Endothelial cell of umbilical vein (primary cell): ENCODE measurements around the gene XXYLT1. TPM values are rescaled to one million over a fixed set of nuclear protein-coding genes. Genes with fewer than 3 reads are reported as not detected.

Experiments
- BruUV-seq: library from RNA; stranded (reverse); fragments of 400-500 nt; replicated peaks from 2 replicates; lab custom pipeline; 2021; lab: Mats Ljungman, UMichigan
- CTCF ChIA-PET: fragments of 300-600, 350-600 bp; sonication (Branson Sonifier 250); formaldehyde crosslinking; loops from one replicate; lab custom pipeline; 2021; ENCODE audit warnings: antibody characterized with exemption, inconsistent platforms; lab: Charles Lee
- POLR2A ChIA-PET: fragments of 300-600, 350-600 bp; sonication (Branson Sonifier 250); formaldehyde crosslinking; loops from one replicate; lab custom pipeline; 2021; ENCODE audit warnings: antibody characterized with exemption, inconsistent platforms; lab: Charles Lee
- DNase-seq: peaks from one replicate; pipeline ENCODE4 v3.0.0-alpha.2; 2011; ENCODE audit warnings: low read depth, low spot score
- FAIRE-seq: peaks from 2 replicates; lab custom pipeline; 2011; peaks lifted over from hg19 to GRCh38; lab: Jason Lieb, UNC
- H2AFZ ChIP-seq: 2 replicates; pipeline ENCODE4 v1.6.0; 2012; ENCODE audit warnings: low read depth, low read length, control low read depth, inconsistent platforms
- H3K27ac ChIP-seq: 2 replicates; pipeline ENCODE4 v1.5.1; 2011; ENCODE audit warnings: low read depth, mild to moderate bottlenecking, control low read depth, low read length, moderate library complexity; ENCODE audit not compliant: insufficient read depth
- H3K27me3 ChIP-seq, 2 experiments: 2 replicates each; pipeline versions ENCODE4 v1.6.0 to v1.6.1; 2011; ENCODE audit warnings: low read length in 2 of 2, mixed read lengths in 1 of 2; ENCODE audit not compliant: control insufficient read depth in 2 of 2, insufficient read depth in 2 of 2
- H3K36me3 ChIP-seq, 2 experiments: 2 replicates in 1 of 2; 3 replicates in 1 of 2; pipeline ENCODE4 v1.5.1; 2011; ENCODE audit warnings: low read length in 2 of 2, mild to moderate bottlenecking in 1 of 2, moderate library complexity in 1 of 2; ENCODE audit not compliant: control insufficient read depth in 2 of 2, insufficient read depth in 2 of 2; ENCODE audit errors: extremely low read depth in 1 of 2
- H3K4me1 ChIP-seq: 3 replicates; pipeline ENCODE4 v1.5.1; 2011; ENCODE audit warnings: mild to moderate bottlenecking, low read length; ENCODE audit not compliant: control insufficient read depth, insufficient read depth; ENCODE audit errors: extremely low read depth
- H3K4me2 ChIP-seq: 2 replicates; pipeline ENCODE4 v1.6.1; 2011; ENCODE audit warnings: low read length, control low read depth, mixed read lengths; ENCODE audit not compliant: insufficient read depth
- H3K4me3 ChIP-seq, 3 experiments: fragments of 200-600 bp in 1 of 3; sonication (generic), shearing (Covaris generic) in 1 of 3; replicated peaks in 1 of 3; 2 replicates each; pipeline ENCODE4 v1.5.1; 2011 to 2016; ENCODE audit warnings: control low read depth in 3 of 3, low read length in 3 of 3, mild to moderate bottlenecking in 2 of 3, inconsistent platforms in 1 of 3, low read depth in 1 of 3, moderate library complexity in 1 of 3; ENCODE audit not compliant: insufficient read depth in 1 of 3
- H3K79me2 ChIP-seq: 2 replicates; pipeline ENCODE4 v1.6.0; 2012; ENCODE audit warnings: low read length, inconsistent platforms; ENCODE audit not compliant: control insufficient read depth, insufficient read depth
- H3K9ac ChIP-seq: replicated peaks from 2 replicates; pipeline ENCODE3; 2011; ENCODE audit warnings: low read length, control low read depth; ENCODE audit not compliant: insufficient read depth; ENCODE audit errors: extremely low read depth
- H3K9me1 ChIP-seq: replicated peaks from 3 replicates; pipeline ENCODE4 v1.6.0; 2011; ENCODE audit warnings: mild to moderate bottlenecking, low read length; ENCODE audit not compliant: control insufficient read depth, insufficient read depth; ENCODE audit errors: extremely low read depth
- H3K9me3 ChIP-seq: replicated peaks from 2 replicates; pipeline ENCODE4 v1.5.1; 2012; ENCODE audit warnings: low read length, inconsistent platforms; ENCODE audit not compliant: control insufficient read depth, insufficient read depth
- H4K20me1 ChIP-seq: replicated peaks from 2 replicates; pipeline ENCODE3; 2011; ENCODE audit warnings: mild to moderate bottlenecking, low read length; ENCODE audit not compliant: control insufficient read depth, insufficient read depth; ENCODE audit errors: extremely low read depth
- EZH2 ChIP-seq: IDR thresholded peaks from 2 replicates; pipeline ENCODE4 v1.6.1; 2012; ENCODE audit warnings: borderline replicate concordance, low read depth, mild to moderate bottlenecking, moderate library complexity, low read length, inconsistent platforms; ENCODE audit not compliant: severe bottlenecking
- FOS ChIP-seq: IDR thresholded peaks from 2 replicates; pipeline ENCODE4 v1.6.1; 2011; ENCODE audit warnings: mild to moderate bottlenecking, low read length, moderate library complexity, borderline replicate concordance; ENCODE audit not compliant: insufficient read depth
- GATA2 ChIP-seq: IDR thresholded peaks from 2 replicates; pipeline ENCODE4 v1.7.0; 2011; ENCODE audit warnings: low read depth, mild to moderate bottlenecking, moderate library complexity, mixed read lengths, low read length; ENCODE audit not compliant: insufficient read length, insufficient read depth
- JUN ChIP-seq: IDR thresholded peaks from 2 replicates; pipeline ENCODE4 v1.6.1; 2011; ENCODE audit warnings: borderline replicate concordance, low read depth; ENCODE audit not compliant: insufficient read length, insufficient read depth
- MAX ChIP-seq: IDR thresholded peaks from 2 replicates; pipeline ENCODE4 v1.6.1; 2011; ENCODE audit not compliant: insufficient read depth, insufficient read length
- MYC ChIP-seq: IDR thresholded peaks from one replicate; pipeline ENCODE4 v1.6.1; 2011; ENCODE audit warnings: mild to moderate bottlenecking, low read depth, low read length
- POLR2A ChIP-seq: IDR thresholded peaks from 2 replicates; pipeline ENCODE4 v1.6.1; 2012; ENCODE audit warnings: low read depth, mild to moderate bottlenecking, control low read depth, low read length
- POLR2AphosphoS5 ChIP-seq: IDR thresholded peaks from 2 replicates; pipeline ENCODE4 v1.6.1; 2012; ENCODE audit warnings: low read depth, mild to moderate bottlenecking, control low read depth, low read length, moderate library complexity; ENCODE audit not compliant: insufficient read depth
- dilution Hi-C: fragments of 300-500 bp; cut with MboI; formaldehyde crosslinking; loops from one replicate; pipeline ENCODE4 v1.15.0; 2019; ENCODE audit warnings: low sequenced_read_pairs; ENCODE audit not compliant: extremely low pct_ligation_motif_present
- intact Hi-C: fragments of 100-400 bp; cut with micrococcal nuclease; formaldehyde crosslinking; loops from one replicate; pipeline ENCODE4 v1.10.0; 2022
- polyA plus RNA-seq, 4 experiments: library from polyadenylated mRNA; depleted of rRNA in 3 of 4; stranded (reverse) in 3 of 4; unstranded in 1 of 4; fragments of >200 nt; gene quantifications; 2 replicates each; pipeline versions ENCODE4 v1.2.1 to v1.2.3, GENCODE V29; 2011 to 2012; ENCODE audit warnings: missing spikeins in 1 of 4
- total RNA-seq: library from RNA; stranded (reverse); gene quantifications from 2 replicates; pipeline ENCODE4 v1.2.3, GENCODE V29; 2021
- TF ChIP-seq, protein P1 (sequence below), 2 donors: IDR thresholded peaks; 1 replicate in 1 of 2; 2 replicates in 1 of 2; pipeline ENCODE4 v1.5.1; 2011; ENCODE audit warnings: low read length in 2 of 2, mild to moderate bottlenecking in 2 of 2, moderate library complexity in 2 of 2, control low read depth in 1 of 2, inconsistent platforms in 1 of 2, low read depth in 1 of 2; ENCODE audit not compliant: insufficient read depth in 1 of 2; ENCODE audit errors: extremely low read depth in 1 of 2

Gene XXYLT1
- total and polyA plus RNA-seq, 2 donors (not counting 3 experiments of a cell fraction or from before 2014, with no cell fraction given) = 54.4 to 78.1 TPM

DNA sequence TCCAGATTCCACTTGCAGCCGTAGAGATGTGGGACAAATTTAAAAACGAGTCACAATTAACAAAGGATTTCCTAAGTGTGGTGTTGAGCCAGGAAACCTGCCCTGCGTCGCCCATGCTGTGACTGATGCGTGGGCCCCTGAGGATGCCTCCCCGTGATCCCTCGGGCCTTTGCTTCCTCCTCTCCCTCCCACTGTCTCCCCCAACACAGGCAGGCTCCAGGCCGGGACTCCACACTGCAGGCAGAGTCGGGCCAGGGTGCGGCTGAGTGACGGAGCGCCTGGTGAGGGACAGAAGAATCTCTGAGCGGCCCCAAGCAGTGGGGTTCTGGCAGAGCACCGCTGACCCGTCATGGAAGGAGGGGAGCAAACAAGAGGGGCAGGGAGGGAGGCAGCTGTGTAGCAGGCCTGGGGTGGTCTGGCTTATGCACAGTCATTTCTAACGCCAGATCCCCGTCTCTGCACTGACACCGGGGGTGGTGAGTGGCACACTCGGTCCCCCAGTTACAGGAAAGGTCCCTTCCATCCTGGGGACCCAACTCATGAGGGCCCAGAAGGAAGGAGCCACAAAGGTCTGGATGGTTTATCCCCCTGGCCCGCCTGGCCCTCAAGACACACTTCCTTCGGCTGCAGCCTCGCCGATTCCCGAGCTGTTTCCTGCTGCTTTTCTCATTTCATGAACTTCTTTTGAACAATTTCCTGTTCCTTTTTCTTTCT lies 91.0 kb downstream of the XXYLT1 start:
- Histone ChIP-seq H3K9ac (peak overlapping the region; percentile 33), H3K9me3 (no peaks in the 10 kb centered on the region), H3K27me3 (no peaks in the 10 kb centered on the region), H3K27ac (peak overlapping the region; percentile 79), H3K9me1 (no peaks in the 10 kb centered on the region), H3K79me2 (peaks cover 2% of the 10 kb centered on the region), H3K4me1 (peaks cover 63% of the 10 kb centered on the region), H4K20me1 (no peaks in the 10 kb centered on the region), H3K4me3 (no peak overlapping the region), H2AFZ (peak overlapping the region; percentile 23), H3K36me3 (peaks cover 0 to 4% of the 10 kb centered on the region in 2 experiments), H3K4me2 (no peak overlapping the region)
- DNase-seq = no peak
- intact Hi-C loops = no loop called here
- ChIA-PET CTCF (interaction anchor here (0.9 to 2.3 kb wide), 4 partner anchors 15 to 73 kb away, joined by 3 to 8 read pairs (median 4); no protein-coding TSS in a partner anchor), POLR2A (interaction anchor here (0.7 to 1.8 kb wide), 2 partner anchors 18 to 546 kb away, joined by 4 to 6 read pairs; no protein-coding TSS in a partner anchor)
- TF ChIP-seq EZH2 = no peak
- no peak for TF ChIP-seq POLR2AphosphoS5
- TF ChIP-seq MAX = no peak
- no peak for TF ChIP-seq GATA2
- TF ChIP-seq FOS = no peak
- no peak for TF ChIP-seq MYC
- TF ChIP-seq, protein P1, sequence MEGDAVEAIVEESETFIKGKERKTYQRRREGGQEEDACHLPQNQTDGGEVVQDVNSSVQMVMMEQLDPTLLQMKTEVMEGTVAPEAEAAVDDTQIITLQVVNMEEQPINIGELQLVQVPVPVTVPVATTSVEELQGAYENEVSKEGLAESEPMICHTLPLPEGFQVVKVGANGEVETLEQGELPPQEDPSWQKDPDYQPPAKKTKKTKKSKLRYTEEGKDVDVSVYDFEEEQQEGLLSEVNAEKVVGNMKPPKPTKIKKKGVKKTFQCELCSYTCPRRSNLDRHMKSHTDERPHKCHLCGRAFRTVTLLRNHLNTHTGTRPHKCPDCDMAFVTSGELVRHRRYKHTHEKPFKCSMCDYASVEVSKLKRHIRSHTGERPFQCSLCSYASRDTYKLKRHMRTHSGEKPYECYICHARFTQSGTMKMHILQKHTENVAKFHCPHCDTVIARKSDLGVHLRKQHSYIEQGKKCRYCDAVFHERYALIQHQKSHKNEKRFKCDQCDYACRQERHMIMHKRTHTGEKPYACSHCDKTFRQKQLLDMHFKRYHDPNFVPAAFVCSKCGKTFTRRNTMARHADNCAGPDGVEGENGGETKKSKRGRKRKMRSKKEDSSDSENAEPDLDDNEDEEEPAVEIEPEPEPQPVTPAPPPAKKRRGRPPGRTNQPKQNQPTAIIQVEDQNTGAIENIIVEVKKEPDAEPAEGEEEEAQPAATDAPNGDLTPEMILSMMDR (IDR thresholded peaks at IDR 0.05; ENCODE audit: extremely low read depth in 1 of 2, insufficient read depth in 1 of 2, low read depth in 1 of 2, low read length in 2 of 2) = no peak
- no peak for TF ChIP-seq JUN
- no peak for TF ChIP-seq POLR2A
- dilution Hi-C loops = no loop called here
- peak; percentile 48 for FAIRE-seq
- no TSS peak for BruUV-seq
